Thymus (tissue), 14 donors: Measurements from ENCODE around the gene MPL. TPM values are rescaled to one million over a fixed set of nuclear protein-coding genes. Genes with fewer than 3 reads are reported as not detected.

ENCODE experiments used
- DNase-seq, 9 donors: peaks; one replicate each; pipeline ENCODE4 v3.0.0-alpha.2; 2013; ENCODE audit warnings: low spot score in 9 of 9, low read depth in 6 of 9, missing footprints in 1 of 9
- H3K27ac ChIP-seq, 2 donors: one replicate each; pipeline ENCODE4 v1.5.1; 2013; ENCODE audit warnings: control low read depth in 1 of 2, low read depth in 1 of 2, low read length in 1 of 2, mild to moderate bottlenecking in 1 of 2, moderate library complexity in 1 of 2
- H3K27me3 ChIP-seq, 2 donors: one replicate each; pipeline ENCODE4 v1.5.1; 2013; ENCODE audit warnings: low read length in 1 of 2; ENCODE audit not compliant: control insufficient read depth in 2 of 2, insufficient read depth in 1 of 2
- H3K36me3 ChIP-seq, 2 donors: one replicate each; pipeline ENCODE4 v1.5.1; 2013; ENCODE audit warnings: low read length in 1 of 2, mild to moderate bottlenecking in 1 of 2, moderate library complexity in 1 of 2; ENCODE audit not compliant: control insufficient read depth in 2 of 2, insufficient read depth in 2 of 2
- H3K4me1 ChIP-seq, 2 donors: one replicate each; pipeline ENCODE4 v1.5.1; 2013; ENCODE audit warnings: low read length in 2 of 2; ENCODE audit not compliant: control insufficient read depth in 2 of 2, insufficient read depth in 2 of 2
- H3K4me3 ChIP-seq, 2 donors: one replicate each; pipeline ENCODE4 v1.5.1; 2013; ENCODE audit warnings: low read length in 2 of 2, control low read depth in 1 of 2, mild to moderate bottlenecking in 1 of 2
- H3K9me3 ChIP-seq, 2 donors: one replicate each; pipeline ENCODE4 v1.5.1; 2013; ENCODE audit warnings: low read length in 1 of 2, mild to moderate bottlenecking in 1 of 2; ENCODE audit not compliant: control insufficient read depth in 2 of 2, insufficient read depth in 1 of 2
- WGBS: extraction: QIAGEN DNeasy Blood & Tissue Kit; methylation state at CpG from one replicate; pipeline ENCODE4 v1.1.7; 2013; 5-methylcytosine and 5-hydroxymethylcytosine counted together
- long read RNA-seq, 10 donors: transcript quantifications; one replicate each; lab custom pipeline, GENCODE V29; 2026
- polyA plus RNA-seq: library from polyadenylated mRNA; stranded (reverse); fragments of 200-250 nt; gene quantifications from one replicate; pipeline ENCODE4 v1.2.3, GENCODE V29; 2013
- total RNA-seq: library from RNA; stranded (reverse); fragments of 120-200 nt; gene quantifications from one replicate; pipeline ENCODE4 v1.2.4, GENCODE V29; 2013
- donor health status: healthy.

Gene MPL
- total RNA-seq (0.05 TPM), polyA plus RNA-seq (0.02 TPM)
- long read RNA-seq, donor 1, result 0 reads
- long read RNA-seq, donor 2, result 0 reads
- long read RNA-seq, donor 3, result 0 reads
- long read RNA-seq, donor 4, result 0 reads
- long read RNA-seq, donor 5, result 0 reads
- long read RNA-seq, donor 6, result 0 reads
- long read RNA-seq, donor 7, result 0 reads
- long read RNA-seq, donor 8, result 0 reads
- long read RNA-seq, donor 9, result 0 reads
- long read RNA-seq, donor 10, result 0 reads

- 61% methylated on average over 3 of the region's 3 CpGs for WGBS
- no peak within 1 kb of the TSS for H3K27ac ChIP-seq
- H3K9me3 ChIP-seq, result no peaks in the 10 kb centered on the region
- H3K36me3 ChIP-seq, result no peaks in the 10 kb centered on the region
- no peak for DNase-seq
- H3K27me3 ChIP-seq, result no peaks in the 10 kb centered on the region
- no peaks in the 10 kb centered on the region for H3K4me1 ChIP-seq
- no peak within 1 kb of the TSS for H3K4me3 ChIP-seq
Observed at GRCh38 chr1:43337588-43337987, at the start of gene MPL. TSS of gene MPL (plus strand) at chr1:43337818. CDS start at chr1:43337849, 31 bp downstream.

- peaks cover 0 to 26% of the 10 kb centered on the region in 2 donors for H3K4me1 ChIP-seq
- H3K4me3 ChIP-seq, result no peak overlapping the region
- no peaks in the 10 kb centered on the region for H3K27me3 ChIP-seq
- 97% methylated on average over 9 of the region's 9 CpGs for WGBS
- DNase-seq, result no peak
- H3K36me3 ChIP-seq, result no peaks in the 10 kb centered on the region
- H3K9me3 ChIP-seq, result no peaks in the 10 kb centered on the region
- no peak overlapping the region for H3K27ac ChIP-seq
Observed at GRCh38 chr1:43288058-43288784, 49.4 kb upstream of the MPL start.

GRCh38 chr1:43288785-43289706 lies 48.6 kb upstream of the MPL start:
- no peak overlapping the region for H3K27ac ChIP-seq
- H3K36me3 ChIP-seq, result no peaks in the 10 kb centered on the region
- peaks cover 0 to 22% of the 10 kb centered on the region in 2 donors for H3K4me1 ChIP-seq
- no peaks in the 10 kb centered on the region for H3K9me3 ChIP-seq
- no peaks in the 10 kb centered on the region for H3K27me3 ChIP-seq
- WGBS, result 96% methylated on average over 12 of the region's 12 CpGs
- no peak overlapping the region for H3K4me3 ChIP-seq
- no peak for DNase-seq

GRCh38 chr1:43292216-43292615 lies 45.4 kb upstream of the MPL start:
- 89% methylated on average over 7 of the region's 7 CpGs for WGBS
- Histone ChIP-seq H3K4me3 (no peak overlapping the region), H3K27ac (no peak overlapping the region), H3K9me3 (no peaks in the 10 kb centered on the region), H3K36me3 (no peaks in the 10 kb centered on the region), H3K27me3 (no peaks in the 10 kb centered on the region), H3K4me1 (peaks cover 0 to 12% of the 10 kb centered on the region in 2 donors)
- DNase-seq, result no peak

GRCh38 chr1:43292679-43293078 lies 44.9 kb upstream of the MPL start:
- 86% methylated on average over 5 of the region's 5 CpGs for WGBS
- no peaks in the 10 kb centered on the region for H3K9me3 ChIP-seq
- H3K36me3 ChIP-seq, result no peaks in the 10 kb centered on the region
- H3K4me3 ChIP-seq, result no peak overlapping the region
- H3K27ac ChIP-seq, result no peak overlapping the region
- no peak for DNase-seq
- peaks cover 0 to 12% of the 10 kb centered on the region in 2 donors for H3K4me1 ChIP-seq
- no peaks in the 10 kb centered on the region for H3K27me3 ChIP-seq

- H3K4me1 ChIP-seq, result peaks cover 0 to 12% of the 10 kb centered on the region in 2 donors
- no peak overlapping the region for H3K4me3 ChIP-seq
- WGBS, result 94% methylated on average over 2 of the region's 2 CpGs
- no peak for DNase-seq
- no peak overlapping the region for H3K27ac ChIP-seq
- no peaks in the 10 kb centered on the region for H3K9me3 ChIP-seq
- no peaks in the 10 kb centered on the region for H3K27me3 ChIP-seq
- no peaks in the 10 kb centered on the region for H3K36me3 ChIP-seq
Observed at GRCh38 chr1:43293176-43293575, 44.4 kb upstream of the MPL start.

GRCh38 chr1:43293896-43294760 lies 43.5 kb upstream of the MPL start:
- Histone ChIP-seq H3K4me3 (no peak overlapping the region), H3K4me1 (peaks cover 0 to 12% of the 10 kb centered on the region in 2 donors), H3K27ac (no peak overlapping the region), H3K27me3 (no peaks in the 10 kb centered on the region), H3K9me3 (no peaks in the 10 kb centered on the region), H3K36me3 (no peaks in the 10 kb centered on the region)
- 96% methylated on average over 7 of the region's 7 CpGs for WGBS
- DNase-seq, result no peak

- Histone ChIP-seq H3K27ac (no peak overlapping the region), H3K9me3 (no peaks in the 10 kb centered on the region), H3K27me3 (no peaks in the 10 kb centered on the region), H3K4me3 (no peak overlapping the region), H3K4me1 (peaks cover 0 to 12% of the 10 kb centered on the region in 2 donors), H3K36me3 (no peaks in the 10 kb centered on the region)
- DNase-seq, result no peak
- 96% methylated on average over 8 of the region's 8 CpGs for WGBS
Observed at GRCh38 chr1:43294761-43295160, 42.9 kb upstream of the MPL start.
